Retinal pigment epithelial cell (primary cell): Measurements from ENCODE around the gene NOP14.
"Not testable (repeated sequence)": the region's sequence is repeated elsewhere in the genome, so short reads cannot be mapped to it uniquely, and the experiment has no call there.

Experiments used
- DNase-seq: peaks from one replicate; pipeline ENCODE4 v3.0.0-alpha.2; 2010; ENCODE audit warnings: low read depth
- H3K4me3 ChIP-seq: 2 replicates; pipeline ENCODE4 v1.5.1; 2011; ENCODE audit warnings: mild to moderate bottlenecking, low read length, control low read depth, moderate library complexity
- TF ChIP-seq, protein P1 (sequence below): conservative IDR thresholded peaks from 2 replicates; pipeline ENCODE4 v1.5.1; 2011; ENCODE audit warnings: low read depth, low read length, control low read depth, inconsistent platforms

NOP14 gene

DNA sequence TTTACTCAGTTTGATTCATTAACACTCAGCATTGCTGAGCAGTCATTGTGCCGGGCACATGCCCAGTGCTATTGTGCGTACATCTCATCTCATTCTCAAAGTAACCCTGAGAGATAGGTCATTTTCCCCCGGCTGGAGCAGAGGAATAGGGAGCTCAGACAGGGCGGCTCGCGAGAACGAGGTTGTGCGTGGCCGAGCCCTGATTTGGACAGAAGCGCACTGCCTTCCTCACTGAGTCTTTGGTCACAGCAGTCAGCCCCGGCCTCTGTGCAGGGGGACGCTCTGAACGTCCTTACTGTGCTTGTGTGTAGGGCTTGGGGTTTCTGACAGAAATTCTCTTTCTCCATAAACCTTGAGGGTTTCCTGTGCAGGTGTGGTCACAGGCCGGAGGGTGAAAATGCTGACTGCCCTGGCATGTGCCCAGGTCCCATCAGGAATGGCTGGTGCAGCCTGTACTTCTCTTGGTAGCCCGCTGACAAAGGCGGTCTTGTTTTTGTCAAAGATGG lies 39.5 kb downstream of the NOP14 start:
- TF ChIP-seq, protein P1, sequence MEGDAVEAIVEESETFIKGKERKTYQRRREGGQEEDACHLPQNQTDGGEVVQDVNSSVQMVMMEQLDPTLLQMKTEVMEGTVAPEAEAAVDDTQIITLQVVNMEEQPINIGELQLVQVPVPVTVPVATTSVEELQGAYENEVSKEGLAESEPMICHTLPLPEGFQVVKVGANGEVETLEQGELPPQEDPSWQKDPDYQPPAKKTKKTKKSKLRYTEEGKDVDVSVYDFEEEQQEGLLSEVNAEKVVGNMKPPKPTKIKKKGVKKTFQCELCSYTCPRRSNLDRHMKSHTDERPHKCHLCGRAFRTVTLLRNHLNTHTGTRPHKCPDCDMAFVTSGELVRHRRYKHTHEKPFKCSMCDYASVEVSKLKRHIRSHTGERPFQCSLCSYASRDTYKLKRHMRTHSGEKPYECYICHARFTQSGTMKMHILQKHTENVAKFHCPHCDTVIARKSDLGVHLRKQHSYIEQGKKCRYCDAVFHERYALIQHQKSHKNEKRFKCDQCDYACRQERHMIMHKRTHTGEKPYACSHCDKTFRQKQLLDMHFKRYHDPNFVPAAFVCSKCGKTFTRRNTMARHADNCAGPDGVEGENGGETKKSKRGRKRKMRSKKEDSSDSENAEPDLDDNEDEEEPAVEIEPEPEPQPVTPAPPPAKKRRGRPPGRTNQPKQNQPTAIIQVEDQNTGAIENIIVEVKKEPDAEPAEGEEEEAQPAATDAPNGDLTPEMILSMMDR, result no peak
- no peak for DNase-seq

DNA sequence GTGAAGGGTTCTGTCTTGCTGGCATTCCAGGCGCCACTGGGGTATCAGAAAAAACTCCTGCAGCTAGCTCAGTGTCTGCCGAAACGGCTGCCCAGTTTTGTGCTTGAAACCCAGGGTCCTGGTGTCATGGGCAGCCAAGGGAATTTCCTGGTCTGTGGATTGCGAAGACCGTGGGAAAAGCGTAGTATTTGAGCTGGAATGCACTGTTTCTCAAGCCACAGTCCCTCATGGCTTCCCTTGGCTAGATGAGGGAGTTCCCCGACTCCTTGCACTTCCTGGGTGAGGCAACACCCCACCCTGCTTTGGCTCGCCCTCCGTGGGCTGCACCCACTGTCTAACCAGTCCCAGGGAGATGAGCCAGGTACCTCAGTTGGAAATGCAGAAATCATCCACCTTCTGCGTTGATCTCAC lies 40.1 kb downstream of the NOP14 start:
- TF ChIP-seq, protein P1, result no peak
- no peak overlapping the region for H3K4me3 ChIP-seq
- DNase-seq, result no peak

More for the DNA sequence above, 39.5 kb downstream of the NOP14 start:
- H3K4me3 ChIP-seq, result no peak overlapping the region

DNA sequence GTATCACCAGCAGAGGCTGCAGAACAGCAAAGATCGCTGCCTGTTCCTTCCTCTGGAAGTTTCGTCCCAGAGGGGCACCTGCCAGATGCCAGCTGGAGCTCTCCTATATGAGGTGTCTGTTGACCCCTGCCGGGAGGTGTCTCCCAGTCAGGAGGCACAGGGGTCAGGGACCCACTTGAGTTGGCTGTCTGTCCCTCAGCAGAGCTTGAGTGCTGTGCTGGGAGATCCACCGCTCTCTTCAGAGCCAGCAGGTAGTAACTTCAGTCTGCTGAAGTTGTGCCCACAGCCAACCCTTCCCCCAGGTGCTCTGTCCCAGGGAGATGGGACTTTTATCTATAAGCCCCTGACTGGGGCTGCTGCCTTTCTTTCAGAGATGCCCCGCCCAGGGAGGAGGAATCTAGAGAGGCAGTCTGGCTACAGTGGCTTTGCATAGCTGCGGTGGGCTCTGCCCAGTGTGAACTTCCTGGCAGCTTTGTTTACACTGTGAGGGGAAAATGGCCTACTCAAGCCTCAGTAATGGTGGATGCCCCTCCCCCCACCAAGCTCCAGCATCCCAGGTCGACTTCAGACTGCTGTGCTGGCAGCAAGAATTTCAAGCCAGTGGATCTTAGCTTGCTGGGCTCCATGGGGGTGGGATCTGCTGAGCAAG lies 40.6 kb downstream of the NOP14 start:
- DNase-seq, H3K4me3 ChIP-seq: not testable (repeated sequence)

DNA sequence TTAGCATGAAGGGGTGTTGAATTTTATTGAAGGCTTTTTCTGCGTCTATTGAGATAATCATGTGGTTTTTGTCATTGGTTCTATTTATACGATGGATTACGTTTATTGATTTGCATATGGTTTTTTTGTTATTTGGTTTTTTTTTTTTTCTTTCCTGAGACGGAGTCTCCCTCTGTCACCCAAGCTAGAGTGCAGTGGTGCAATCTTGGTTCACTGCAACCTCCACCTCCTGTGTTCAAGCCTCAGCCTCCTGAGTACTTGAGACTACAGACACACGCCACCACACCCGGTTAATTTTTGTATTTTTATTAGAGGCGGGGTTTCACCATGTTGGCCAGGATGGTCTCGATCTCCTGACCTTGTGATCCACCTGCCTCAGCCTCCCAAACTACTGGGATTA lies 44.5 kb downstream of the NOP14 start:
- DNase-seq, H3K4me3 ChIP-seq: not testable (repeated sequence)

- H3K4me3 ChIP-seq, DNase-seq: not testable (repeated sequence)
Observed at GRCh38 chr4:2918300-2918699, 44.9 kb downstream of the NOP14 start.

GRCh38 chr4:2916696-2917095 lies 46.5 kb downstream of the NOP14 start:
- not testable (repeated sequence) for H3K4me3 ChIP-seq, DNase-seq

GRCh38 chr4:2915789-2916188 lies 47.4 kb downstream of the NOP14 start:
- TF ChIP-seq, protein P1, result no peak
- H3K4me3 ChIP-seq, result no peak overlapping the region
- DNase-seq, result no peak

DNA sequence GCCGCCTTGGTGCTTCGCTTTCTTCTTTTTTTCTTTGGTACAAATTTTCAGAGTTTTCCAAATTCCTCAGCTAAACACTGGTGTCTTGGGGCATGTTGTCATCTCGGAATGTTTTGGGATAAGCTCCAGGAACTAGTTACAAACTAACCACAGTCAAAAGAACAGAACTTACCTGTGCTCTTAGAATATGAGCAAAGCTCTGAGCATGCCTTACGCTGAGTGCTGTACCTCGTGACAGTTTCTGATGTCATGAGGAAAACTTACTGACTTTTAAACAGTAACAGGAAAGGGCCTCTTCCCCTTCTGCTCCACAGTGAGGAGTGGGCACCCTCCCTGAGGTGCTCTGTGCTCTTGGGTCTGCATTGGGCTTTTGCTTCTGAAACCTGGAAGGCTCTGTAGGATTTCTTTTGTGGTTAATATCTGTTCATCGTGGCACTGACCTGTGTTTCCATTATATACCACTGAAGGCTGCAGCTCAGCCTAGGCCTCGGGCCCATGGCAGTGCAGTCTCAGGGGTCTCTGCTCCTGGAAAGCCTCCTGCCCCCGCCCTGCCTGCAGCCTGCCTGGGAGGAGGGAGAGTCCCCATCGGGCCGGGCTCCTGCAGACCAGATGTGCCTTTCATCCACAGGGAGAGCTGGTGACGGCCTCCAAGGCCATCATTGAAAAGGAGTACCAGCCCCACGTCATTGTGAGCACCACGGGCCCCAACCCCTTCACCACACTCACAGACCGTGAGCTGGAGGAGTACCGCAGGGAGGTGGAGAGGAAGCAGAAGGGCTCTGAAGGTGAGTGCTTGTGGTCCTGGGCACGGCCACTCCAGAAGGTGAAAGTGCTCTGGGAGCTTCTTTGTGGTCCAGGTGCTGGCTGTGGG lies 48.7 kb downstream of the NOP14 start:
- TF ChIP-seq, protein P1, result no peak
- H3K4me3 ChIP-seq, result no peak overlapping the region
- DNase-seq, result no peak

DNA sequence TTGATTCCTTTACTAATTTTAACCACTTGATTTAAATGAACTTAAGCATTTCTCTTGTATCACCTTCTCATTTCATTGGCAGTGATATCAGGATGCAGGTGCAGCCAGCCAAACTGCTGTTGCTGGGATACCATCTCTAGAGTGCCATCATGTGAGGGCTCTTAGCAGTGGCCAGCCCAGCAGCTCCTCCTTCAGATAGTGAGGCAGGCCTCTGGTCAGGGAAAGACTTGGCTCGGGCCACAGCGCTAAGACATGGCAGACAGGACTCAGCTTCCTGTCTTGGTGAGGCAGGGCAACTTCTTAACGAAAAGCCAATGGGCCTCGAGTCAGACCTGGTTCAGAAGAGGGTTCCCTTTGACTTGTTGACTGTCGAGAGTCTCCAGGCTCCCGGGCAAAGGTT lies 50.0 kb downstream of the NOP14 start:
- H3K4me3 ChIP-seq, result no peak overlapping the region
- TF ChIP-seq, protein P1, result no peak
- no peak for DNase-seq
